Activated CD8-positive, alpha-beta memory T cell treated with anti-CD3 and anti-CD28 coated beads for 36 hours (primary cell): ENCODE data around the gene SNORC. TPM values are rescaled to one million over a fixed set of nuclear protein-coding genes. Genes with fewer than 3 reads are reported as not detected.
"Not testable (repeated sequence)": the region's sequence is repeated elsewhere in the genome, so short reads cannot be mapped to it uniquely, and the experiment has no call there.

Experiments used
- CTCF ChIA-PET: fragments of 350-600 bp; sonication (Branson Sonifier 250); formaldehyde crosslinking; loops from one replicate; lab custom pipeline; 2021; ENCODE audit warnings: antibody characterized with exemption; lab: Charles Lee
- POLR2A ChIA-PET: fragments of 350-600 bp; sonication (Branson Sonifier 250); formaldehyde crosslinking; loops from one replicate; lab custom pipeline; 2021; ENCODE audit warnings: antibody characterized with exemption; lab: Charles Lee
- total RNA-seq, 2 experiments: library from RNA; stranded (reverse); gene quantifications; one replicate each; pipeline ENCODE4 v1.2.3, GENCODE V29; 2021

Gene SNORC
- total RNA-seq, 2 experiments from 2014 or later = 0.70 to 1.3 TPM

- ChIA-PET CTCF (no interaction called here), POLR2A (no interaction called here)
Measured at GRCh38 chr2:232891621-232892071, 21.6 kb downstream of the SNORC start.

GRCh38 chr2:232892221-232892620 is 22.2 kb downstream of the SNORC start:
- POLR2A ChIA-PET = no interaction called here

GRCh38 chr2:232892843-232893242 is 22.8 kb downstream of the SNORC start:
- ChIA-PET CTCF (no interaction called here), POLR2A (no interaction called here)

More at GRCh38 chr2:232892221-232892620, 22.2 kb downstream of the SNORC start:
- CTCF ChIA-PET = no interaction called here

- ChIA-PET POLR2A (no interaction called here), CTCF (no interaction called here)
Measured at GRCh38 chr2:232893834-232894233, 23.8 kb downstream of the SNORC start.

GRCh38 chr2:232894251-232894650 is 24.2 kb downstream of the SNORC start:
- CTCF ChIA-PET = no interaction called here
- POLR2A ChIA-PET = no interaction called here

- CTCF ChIA-PET = no interaction called here
- POLR2A ChIA-PET = no interaction called here
Measured at GRCh38 chr2:232894746-232895145, 24.7 kb downstream of the SNORC start.

GRCh38 chr2:232896111-232896510 is 26.0 kb downstream of the SNORC start:
- CTCF ChIA-PET = no interaction called here
- POLR2A ChIA-PET = no interaction called here

- ChIA-PET CTCF (interaction anchor here (0.9 to 1.2 kb wide), 2 partner anchors 17 to 35 kb away, joined by 3 read pairs; no protein-coding TSS in a partner anchor), POLR2A (no interaction called here)
Measured at GRCh38 chr2:232896720-232897597, 26.9 kb downstream of the SNORC start.

- POLR2A ChIA-PET = interaction anchor here (0.6 kb wide), 1 partner anchor 180 kb away, joined by 4 read pairs; no protein-coding TSS in a partner anchor
Measured at GRCh38 chr2:232897598-232898408, 27.7 kb downstream of the SNORC start.

GRCh38 chr2:232898592-232899543 is 28.8 kb downstream of the SNORC start:
- POLR2A ChIA-PET = no interaction called here
- CTCF ChIA-PET = interaction anchor here (1.2 kb wide), 1 partner anchor 33 kb away, joined by 3 read pairs; no protein-coding TSS in a partner anchor

More at GRCh38 chr2:232897598-232898408, 27.7 kb downstream of the SNORC start:
- CTCF ChIA-PET = interaction anchor here (0.9 to 1.2 kb wide), 2 partner anchors 18 to 34 kb away, joined by 3 read pairs; no protein-coding TSS in a partner anchor

- POLR2A ChIA-PET = no interaction called here
- CTCF ChIA-PET = no interaction called here
Measured at GRCh38 chr2:232900811-232901735, 31.0 kb downstream of the SNORC start.

- ChIA-PET CTCF (interaction anchor here (0.6 kb wide), 1 partner anchor 666 kb away, joined by 3 read pairs; no protein-coding TSS in a partner anchor), POLR2A (no interaction called here)
Measured at GRCh38 chr2:232901736-232902578, 31.9 kb downstream of the SNORC start.

GRCh38 chr2:232903989-232904388 is 33.9 kb downstream of the SNORC start:
- POLR2A ChIA-PET = interaction anchor here (0.6 kb wide), 1 partner anchor 28 kb away, joined by 3 read pairs; no protein-coding TSS in a partner anchor
- CTCF ChIA-PET = no interaction called here

- POLR2A ChIA-PET, CTCF ChIA-PET: not testable (repeated sequence)
Measured at GRCh38 chr2:232906867-232907717, 37.0 kb downstream of the SNORC start.

- POLR2A ChIA-PET, CTCF ChIA-PET: not testable (repeated sequence)
Measured at GRCh38 chr2:232907718-232908085, 37.6 kb downstream of the SNORC start.

- ChIA-PET POLR2A (no interaction called here), CTCF (no interaction called here)
Measured at GRCh38 chr2:232908695-232909094, 38.6 kb downstream of the SNORC start.
